DND-41 (cell line): ENCODE results near the gene TRHDE.

Source experiments
- ATAC-seq: fragments of 200-7000 bp; cut with Tn5 transposase; 3 replicates; pipeline ENCODE4 v1.9.1; 2021; ENCODE audit warnings: low read depth; ENCODE audit not compliant: insufficient read depth
- DNase-seq: peaks from one replicate; pipeline ENCODE4 v3.0.0-alpha.2; 2020
- H2AFZ ChIP-seq: 2 replicates; pipeline ENCODE4 v1.6.0; 2012; ENCODE audit warnings: low read depth, low read length
- H3K27ac ChIP-seq: 2 replicates; pipeline ENCODE4 v1.5.1; 2012; ENCODE audit warnings: low read length, inconsistent platforms
- H3K27me3 ChIP-seq: fragments of 200-600 bp; sonication (generic); 2 replicates; pipeline ENCODE4 v1.6.0; 2012; ENCODE audit warnings: low read length, mild to moderate bottlenecking, inconsistent platforms; ENCODE audit not compliant: insufficient read depth, poor library complexity
- H3K36me3 ChIP-seq: 2 replicates; pipeline ENCODE4 v1.5.1; 2012; ENCODE audit warnings: low read length, inconsistent platforms; ENCODE audit not compliant: insufficient read depth
- H3K4me1 ChIP-seq: 2 replicates; pipeline ENCODE4 v1.5.1; 2012; ENCODE audit warnings: mild to moderate bottlenecking, low read length; ENCODE audit not compliant: insufficient read depth
- H3K4me2 ChIP-seq: 2 replicates; pipeline ENCODE4 v1.6.0; 2012; ENCODE audit warnings: mild to moderate bottlenecking, moderate library complexity, low read length, inconsistent platforms; ENCODE audit not compliant: insufficient read depth
- H3K4me3 ChIP-seq, 2 experiments: fragments of 200-600 bp in 1 of 2; shearing (Covaris generic) in 1 of 2; 2 replicates each; pipeline ENCODE4 v1.5.1; 2012 to 2016; ENCODE audit warnings: inconsistent platforms in 2 of 2, low read length in 2 of 2, mild to moderate bottlenecking in 2 of 2, low read depth in 1 of 2, moderate library complexity in 1 of 2
- H3K79me2 ChIP-seq: 2 replicates; pipeline ENCODE4 v1.6.0; 2012; ENCODE audit warnings: low read length, inconsistent platforms; ENCODE audit not compliant: insufficient read depth
- H3K9ac ChIP-seq: 2 replicates; pipeline ENCODE4 v1.6.0; 2012; ENCODE audit warnings: low read depth, mild to moderate bottlenecking, inconsistent platforms, low read length, moderate library complexity
- H3K9me3 ChIP-seq: 2 replicates; pipeline ENCODE4 v1.5.1; 2012; ENCODE audit warnings: low read length, moderate library complexity, mild to moderate bottlenecking, inconsistent platforms; ENCODE audit not compliant: insufficient read depth, severe bottlenecking
- H4K20me1 ChIP-seq: 2 replicates; pipeline ENCODE4 v1.6.0; 2012; ENCODE audit warnings: low read length; ENCODE audit not compliant: insufficient read depth
- CTCF ChIP-seq: IDR thresholded peaks from 2 replicates; pipeline ENCODE4 v1.5.1; 2012; ENCODE audit warnings: borderline replicate concordance, low read length, moderate library complexity, mild to moderate bottlenecking; ENCODE audit not compliant: poor library complexity, severe bottlenecking; ENCODE audit errors: extremely low read depth
- EZH2 ChIP-seq: IDR thresholded peaks from 3 replicates; pipeline ENCODE4 v1.6.1; 2012; ENCODE audit warnings: borderline replicate concordance, low read depth, mild to moderate bottlenecking, moderate library complexity, low read length, inconsistent platforms; ENCODE audit not compliant: severe bottlenecking

Gene TRHDE

GRCh38 chr12:72465155-72465554 is 193.0 kb downstream of the TRHDE start:
- no peak overlapping the region for H3K27ac ChIP-seq
- H3K4me1 ChIP-seq: no peaks in the 10 kb centered on the region
- no peak overlapping the region for H3K9ac ChIP-seq
- H3K27me3 ChIP-seq: no peaks in the 10 kb centered on the region
- H3K9me3 ChIP-seq: no peaks in the 10 kb centered on the region
- no peak overlapping the region for H3K4me3 ChIP-seq
- H3K79me2 ChIP-seq: no peaks in the 10 kb centered on the region
- no peak for DNase-seq
- no peak overlapping the region for H3K4me2 ChIP-seq
- ATAC-seq: no peak
- no peak overlapping the region for H2AFZ ChIP-seq
- H3K36me3 ChIP-seq: no peaks in the 10 kb centered on the region
- TF ChIP-seq EZH2: no peak
- TF ChIP-seq CTCF: no peak
- no peaks in the 10 kb centered on the region for H4K20me1 ChIP-seq

- Histone ChIP-seq H3K79me2 (no peaks in the 10 kb centered on the region), H3K27ac (no peak overlapping the region), H2AFZ (no peak overlapping the region), H3K36me3 (no peaks in the 10 kb centered on the region), H3K9ac (no peak overlapping the region), H3K27me3 (no peaks in the 10 kb centered on the region), H3K4me2 (no peak overlapping the region), H4K20me1 (no peaks in the 10 kb centered on the region), H3K4me3 (no peak overlapping the region), H3K9me3 (no peaks in the 10 kb centered on the region), H3K4me1 (no peaks in the 10 kb centered on the region)
- no peak for TF ChIP-seq CTCF
- no peak for TF ChIP-seq EZH2
- DNase-seq: no peak
- no peak for ATAC-seq
Observed at GRCh38 chr12:72465940-72466630, 193.9 kb downstream of the TRHDE start.

GRCh38 chr12:72467985-72468384 is 195.8 kb downstream of the TRHDE start:
- no peaks in the 10 kb centered on the region for H3K36me3 ChIP-seq
- H2AFZ ChIP-seq: no peak overlapping the region
- no peak overlapping the region for H3K27ac ChIP-seq
- no peak for ATAC-seq
- H3K9me3 ChIP-seq: no peaks in the 10 kb centered on the region
- H3K9ac ChIP-seq: no peak overlapping the region
- TF ChIP-seq EZH2 (no peak), CTCF (no peak)
- no peak for DNase-seq
- H3K4me2 ChIP-seq: no peak overlapping the region
- no peak overlapping the region for H3K4me3 ChIP-seq
- no peaks in the 10 kb centered on the region for H4K20me1 ChIP-seq
- no peaks in the 10 kb centered on the region for H3K4me1 ChIP-seq
- H3K79me2 ChIP-seq: no peaks in the 10 kb centered on the region
- H3K27me3 ChIP-seq: no peaks in the 10 kb centered on the region
